ENCODE results near the gene NCAM2. TPM values are rescaled to one million over a fixed set of nuclear protein-coding genes. Genes with fewer than 3 reads are reported as not detected.

NCAM2 gene
- total and polyA plus RNA-seq, 2 experiments from 2014 or later, result 1.7 to 6.3 TPM

GRCh38 chr21:21034036-21034435 lies 35.8 kb downstream of the NCAM2 start:
- DNase-seq (ENCODE audit: low spot score), result no peak
- Histone ChIP-seq H4K20me1 (ENCODE audit: insufficient read depth, poor library complexity, severe bottlenecking) (no peaks in the 10 kb centered on the region), H3K27ac (no peak overlapping the region), H3K9me2 (replicated peaks; ENCODE audit: insufficient read depth) (no peaks in the 10 kb centered on the region), H2AFZ (no peak overlapping the region), H3K79me2 (no peaks in the 10 kb centered on the region), H3K9me3 (ENCODE audit: low read depth) (no peaks in the 10 kb centered on the region), H3K4me3 (no peak overlapping the region), H3K4me2 (no peak overlapping the region), H3K36me3 (replicated peaks; ENCODE audit: insufficient read depth, low read depth) (no peaks in the 10 kb centered on the region), H3K4me1 (ENCODE audit: insufficient read depth) (no peaks in the 10 kb centered on the region), H3K27me3 (no peaks in the 10 kb centered on the region)
- 98% methylated on average over 2 of the region's 2 CpGs for WGBS (ENCODE audit: low lambda C conversion rate, missing lambda C conversion rate)
- TF ChIP-seq EZH2 (IDR thresholded peaks at IDR 0.05; ENCODE audit: borderline replicate concordance), result no peak
- TF ChIP-seq EZH2phosphoT487 (IDR thresholded peaks at IDR 0.05; ENCODE audit: low read depth, severe bottlenecking, unreplicated experiment), result no peak
- TF ChIP-seq CTCF (IDR thresholded peaks at IDR 0.05; ENCODE audit: poor library complexity), result no peak

- H3K79me2 ChIP-seq, result no peaks in the 10 kb centered on the region
- WGBS (ENCODE audit: low lambda C conversion rate, missing lambda C conversion rate), result 90% methylated on average over 6 of the region's 6 CpGs
- no peaks in the 10 kb centered on the region for H4K20me1 ChIP-seq (ENCODE audit: insufficient read depth, poor library complexity, severe bottlenecking)
- no peaks in the 10 kb centered on the region for H3K36me3 ChIP-seq (replicated peaks; ENCODE audit: insufficient read depth, low read depth)
- no peaks in the 10 kb centered on the region for H3K27me3 ChIP-seq
- no peak overlapping the region for H2AFZ ChIP-seq
- no peak for TF ChIP-seq EZH2 (IDR thresholded peaks at IDR 0.05; ENCODE audit: borderline replicate concordance)
- H3K4me1 ChIP-seq (ENCODE audit: insufficient read depth), result no peaks in the 10 kb centered on the region
- DNase-seq (ENCODE audit: low spot score), result no peak
- H3K4me3 ChIP-seq, result no peak overlapping the region
- H3K9me2 ChIP-seq (replicated peaks; ENCODE audit: insufficient read depth), result no peaks in the 10 kb centered on the region
- H3K4me2 ChIP-seq, result no peak overlapping the region
- H3K27ac ChIP-seq, result no peak overlapping the region
- no peaks in the 10 kb centered on the region for H3K9me3 ChIP-seq (ENCODE audit: low read depth)
Measured at GRCh38 chr21:21039624-21040170, 41.5 kb downstream of the NCAM2 start.

- H4K20me1 ChIP-seq (ENCODE audit: insufficient read depth, poor library complexity, severe bottlenecking), result no peaks in the 10 kb centered on the region
- 61% methylated on average over 3 of the region's 3 CpGs for WGBS (ENCODE audit: low lambda C conversion rate, missing lambda C conversion rate)
- no peaks in the 10 kb centered on the region for H3K79me2 ChIP-seq
- no peak overlapping the region for H3K4me3 ChIP-seq
- no peak overlapping the region for H2AFZ ChIP-seq
- no peak overlapping the region for H3K4me2 ChIP-seq
- no peak overlapping the region for H3K27ac ChIP-seq
- peaks cover 7% of the 10 kb centered on the region for H3K4me1 ChIP-seq (ENCODE audit: insufficient read depth)
- no peak for DNase-seq (ENCODE audit: low spot score)
- H3K9me3 ChIP-seq (ENCODE audit: low read depth), result no peaks in the 10 kb centered on the region
- H3K27me3 ChIP-seq, result no peaks in the 10 kb centered on the region
- no peaks in the 10 kb centered on the region for H3K9me2 ChIP-seq (replicated peaks; ENCODE audit: insufficient read depth)
- TF ChIP-seq EZH2 (IDR thresholded peaks at IDR 0.05; ENCODE audit: borderline replicate concordance) (no peak), EZH2phosphoT487 (IDR thresholded peaks at IDR 0.05; ENCODE audit: low read depth, severe bottlenecking, unreplicated experiment) (no peak), CTCF (IDR thresholded peaks at IDR 0.05; ENCODE audit: poor library complexity) (no peak)
- no peaks in the 10 kb centered on the region for H3K36me3 ChIP-seq (replicated peaks; ENCODE audit: insufficient read depth, low read depth)
Measured at GRCh38 chr21:21045518-21045917, 47.3 kb downstream of the NCAM2 start.

- no peaks in the 10 kb centered on the region for H3K9me3 ChIP-seq (ENCODE audit: low read depth)
- H4K20me1 ChIP-seq (ENCODE audit: insufficient read depth, poor library complexity, severe bottlenecking), result no peaks in the 10 kb centered on the region
- no peaks in the 10 kb centered on the region for H3K27me3 ChIP-seq
- H3K79me2 ChIP-seq, result no peaks in the 10 kb centered on the region
- no peak for TF ChIP-seq CTCF (IDR thresholded peaks at IDR 0.05; ENCODE audit: poor library complexity)
- TF ChIP-seq EZH2 (IDR thresholded peaks at IDR 0.05; ENCODE audit: borderline replicate concordance), result no peak
- no peak for TF ChIP-seq EZH2phosphoT487 (IDR thresholded peaks at IDR 0.05; ENCODE audit: low read depth, severe bottlenecking, unreplicated experiment)
- 20% methylated on average over 2 of the region's 2 CpGs for WGBS (ENCODE audit: low lambda C conversion rate, missing lambda C conversion rate)
- no peak for DNase-seq (ENCODE audit: low spot score)
- H3K9me2 ChIP-seq (replicated peaks; ENCODE audit: insufficient read depth), result no peaks in the 10 kb centered on the region
- no peak overlapping the region for H3K4me2 ChIP-seq
- no peak overlapping the region for H3K4me3 ChIP-seq
- H3K27ac ChIP-seq, result no peak overlapping the region
- H3K4me1 ChIP-seq (ENCODE audit: insufficient read depth), result peaks cover 7% of the 10 kb centered on the region
- H3K36me3 ChIP-seq (replicated peaks; ENCODE audit: insufficient read depth, low read depth), result no peaks in the 10 kb centered on the region
- H2AFZ ChIP-seq, result no peak overlapping the region
Measured at GRCh38 chr21:21046063-21046462, 47.9 kb downstream of the NCAM2 start.

All from hepatocyte (in vitro differentiated cells).